ENCODE results near the gene PIK3CB. TPM values are rescaled to one million over a fixed set of nuclear protein-coding genes. Genes with fewer than 3 reads are reported as not detected.

The PIK3CB gene
- total and polyA plus RNA-seq, 10 of the 15 experiments (the other 5 are each of a cell fraction or from before 2014, with no cell fraction given): 5.0 to 18.4 (median 10.4) TPM

DNA sequence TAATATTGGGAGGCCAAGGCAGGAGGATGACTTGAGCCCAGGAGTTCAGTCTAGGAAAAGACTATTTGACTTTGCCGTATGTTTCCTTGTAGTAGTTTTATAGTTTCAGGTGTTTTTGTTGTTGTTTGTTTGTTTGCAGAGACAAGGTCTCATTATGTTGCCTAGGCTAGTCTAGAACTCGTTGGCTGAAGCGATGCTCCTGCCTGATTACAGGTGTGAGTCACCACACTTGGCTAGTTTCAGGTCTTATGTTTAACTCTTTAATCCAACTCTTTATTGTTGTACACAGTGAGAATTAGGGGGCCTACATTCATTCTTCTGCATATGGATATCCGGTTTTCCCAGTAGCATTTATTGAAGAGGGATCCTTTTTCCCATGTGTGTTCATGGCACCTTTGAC is 194.2 kb downstream of the PIK3CB start:
- H3K4me1 ChIP-seq (ENCODE audit: control insufficient read depth, insufficient read depth, low read length): no peaks in the 10 kb centered on the region
- no peaks in the 10 kb centered on the region for H4K20me1 ChIP-seq (ENCODE audit: control insufficient read depth, insufficient read depth)
- no peak overlapping the region for H3K27ac ChIP-seq (ENCODE audit: control insufficient read depth, insufficient read depth)
- no peaks in the 10 kb centered on the region for H3K27me3 ChIP-seq (replicated peaks in 1 of 2; ENCODE audit: control insufficient read depth in 2 of 2, insufficient read depth in 2 of 2, low read length in 1 of 2)
- RAD21 ChIA-PET (ENCODE audit: unreplicated experiment): no interaction called here
- intact Hi-C loops (cut with micrococcal nuclease; ENCODE audit: unreplicated experiment): no loop called here
- POLR2A ChIA-PET: no interaction called here
- TF ChIP-seq, protein P1, sequence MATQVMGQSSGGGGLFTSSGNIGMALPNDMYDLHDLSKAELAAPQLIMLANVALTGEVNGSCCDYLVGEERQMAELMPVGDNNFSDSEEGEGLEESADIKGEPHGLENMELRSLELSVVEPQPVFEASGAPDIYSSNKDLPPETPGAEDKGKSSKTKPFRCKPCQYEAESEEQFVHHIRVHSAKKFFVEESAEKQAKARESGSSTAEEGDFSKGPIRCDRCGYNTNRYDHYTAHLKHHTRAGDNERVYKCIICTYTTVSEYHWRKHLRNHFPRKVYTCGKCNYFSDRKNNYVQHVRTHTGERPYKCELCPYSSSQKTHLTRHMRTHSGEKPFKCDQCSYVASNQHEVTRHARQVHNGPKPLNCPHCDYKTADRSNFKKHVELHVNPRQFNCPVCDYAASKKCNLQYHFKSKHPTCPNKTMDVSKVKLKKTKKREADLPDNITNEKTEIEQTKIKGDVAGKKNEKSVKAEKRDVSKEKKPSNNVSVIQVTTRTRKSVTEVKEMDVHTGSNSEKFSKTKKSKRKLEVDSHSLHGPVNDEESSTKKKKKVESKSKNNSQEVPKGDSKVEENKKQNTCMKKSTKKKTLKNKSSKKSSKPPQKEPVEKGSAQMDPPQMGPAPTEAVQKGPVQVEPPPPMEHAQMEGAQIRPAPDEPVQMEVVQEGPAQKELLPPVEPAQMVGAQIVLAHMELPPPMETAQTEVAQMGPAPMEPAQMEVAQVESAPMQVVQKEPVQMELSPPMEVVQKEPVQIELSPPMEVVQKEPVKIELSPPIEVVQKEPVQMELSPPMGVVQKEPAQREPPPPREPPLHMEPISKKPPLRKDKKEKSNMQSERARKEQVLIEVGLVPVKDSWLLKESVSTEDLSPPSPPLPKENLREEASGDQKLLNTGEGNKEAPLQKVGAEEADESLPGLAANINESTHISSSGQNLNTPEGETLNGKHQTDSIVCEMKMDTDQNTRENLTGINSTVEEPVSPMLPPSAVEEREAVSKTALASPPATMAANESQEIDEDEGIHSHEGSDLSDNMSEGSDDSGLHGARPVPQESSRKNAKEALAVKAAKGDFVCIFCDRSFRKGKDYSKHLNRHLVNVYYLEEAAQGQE (IDR thresholded peaks at IDR 0.05; ENCODE audit: low read depth, low read length): no peak
- no peak for TF ChIP-seq SP1 (IDR thresholded peaks at IDR 0.05; ENCODE audit: low read depth, low read length)
- TF ChIP-seq, protein P2, sequence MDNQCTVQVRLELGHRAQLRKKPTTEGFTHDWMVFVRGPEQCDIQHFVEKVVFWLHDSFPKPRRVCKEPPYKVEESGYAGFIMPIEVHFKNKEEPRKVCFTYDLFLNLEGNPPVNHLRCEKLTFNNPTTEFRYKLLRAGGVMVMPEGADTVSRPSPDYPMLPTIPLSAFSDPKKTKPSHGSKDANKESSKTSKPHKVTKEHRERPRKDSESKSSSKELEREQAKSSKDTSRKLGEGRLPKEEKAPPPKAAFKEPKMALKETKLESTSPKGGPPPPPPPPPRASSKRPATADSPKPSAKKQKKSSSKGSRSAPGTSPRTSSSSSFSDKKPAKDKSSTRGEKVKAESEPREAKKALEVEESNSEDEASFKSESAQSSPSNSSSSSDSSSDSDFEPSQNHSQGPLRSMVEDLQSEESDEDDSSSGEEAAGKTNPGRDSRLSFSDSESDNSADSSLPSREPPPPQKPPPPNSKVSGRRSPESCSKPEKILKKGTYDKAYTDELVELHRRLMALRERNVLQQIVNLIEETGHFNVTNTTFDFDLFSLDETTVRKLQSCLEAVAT (IDR thresholded peaks at IDR 0.05): no peak
- no peak for TF ChIP-seq EED (IDR thresholded peaks at IDR 0.05; ENCODE audit: low read depth)
- TF ChIP-seq NBN (IDR thresholded peaks at IDR 0.05): no peak
- no peaks in the 10 kb centered on the region; the same call in 1 of the 3 replicates for H3K9me3 ChIP-seq (replicated peaks; ENCODE audit: control insufficient read depth, insufficient read depth, low read length)
- H3K79me2 ChIP-seq (ENCODE audit: control insufficient read depth, insufficient read depth, low read length): no peaks in the 10 kb centered on the region
- FAIRE-seq (no peak), DNase-seq (ENCODE audit: low read depth, low spot score) (no peak), ATAC-seq (no peak)
- H3K9ac ChIP-seq (ENCODE audit: control insufficient read depth, insufficient read depth, low read length): no peak overlapping the region
- H3K36me3 ChIP-seq (ENCODE audit: control insufficient read depth in 2 of 2, insufficient read depth in 2 of 2, low read length in 1 of 2): no peaks in the 10 kb centered on the region
- H3K4me3 ChIP-seq: no peak overlapping the region
- in situ Hi-C loops (cut with MboI): no loop called here
- no peak overlapping the region for H2AFZ ChIP-seq (ENCODE audit: control insufficient read depth, low read depth, low read length)
- SMC1A ChIA-PET (ENCODE audit: uncharacterized antibody, unreplicated experiment): no interaction called here
- CTCF ChIA-PET: no interaction called here
- BruUV-seq (replicated peaks): no TSS peak
- no peak overlapping the region for H3K4me2 ChIP-seq (ENCODE audit: control insufficient read depth, insufficient read depth)
- 97% methylated on average over 4 of the region's 4 CpGs for WGBS (ENCODE audit: insufficient coverage, insufficient replicate concordance, low lambda C conversion rate, missing lambda C conversion rate)
